CD4-positive, alpha-beta T cell treated with Interleukin-15 for 4 hours (primary cell): ENCODE results near the gene BHLHA15.

Source experiments
- DNase-seq: peaks from one replicate; pipeline ENCODE4 v3.0.0-alpha.2; 2020; ENCODE audit warnings: low spot score

Gene BHLHA15

GRCh38 chr7:98187138-98187502 is 24.1 kb upstream of the BHLHA15 start:
- DNase-seq: no peak

- DNase-seq: no peak
These were observed 21.7 kb upstream of the BHLHA15 start for GRCh38 chr7:98189559-98189958.

DNA sequence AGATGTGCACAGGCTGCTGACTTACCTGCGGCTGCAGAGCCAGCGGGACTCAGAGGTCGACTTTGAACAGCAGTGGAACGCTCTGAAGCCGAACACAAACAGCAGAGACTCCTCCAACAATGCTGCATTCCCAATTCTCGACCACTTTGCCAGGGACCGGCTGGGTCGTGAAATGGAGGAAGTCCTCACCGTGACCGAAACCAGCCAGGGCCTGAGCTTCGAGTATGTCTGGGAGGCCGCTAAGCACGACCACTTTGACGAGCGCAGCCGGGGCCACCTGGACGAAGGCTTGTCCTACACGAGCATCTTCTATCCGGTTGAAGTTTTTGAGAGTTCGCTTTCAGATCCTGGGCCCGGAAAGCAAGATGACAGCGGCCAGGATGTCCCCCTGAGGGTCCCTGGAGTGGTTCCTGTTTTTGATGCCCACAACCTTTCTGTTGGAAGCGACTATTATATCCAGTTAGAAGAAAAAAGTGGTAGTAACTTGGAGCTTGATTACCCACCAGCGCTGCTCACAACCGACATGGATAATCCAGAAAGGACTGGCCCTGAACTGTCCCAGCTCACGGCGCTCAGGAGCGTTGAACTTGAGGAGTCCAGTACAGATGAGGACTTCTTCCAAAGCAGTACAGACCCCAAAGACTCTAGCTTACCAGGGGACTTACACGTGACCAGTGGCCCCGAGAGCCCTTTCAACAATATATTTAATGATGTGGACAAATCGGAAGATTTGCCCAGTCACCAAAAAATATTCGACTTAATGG is 19.4 kb upstream of the BHLHA15 start:
- no peak for DNase-seq

DNA sequence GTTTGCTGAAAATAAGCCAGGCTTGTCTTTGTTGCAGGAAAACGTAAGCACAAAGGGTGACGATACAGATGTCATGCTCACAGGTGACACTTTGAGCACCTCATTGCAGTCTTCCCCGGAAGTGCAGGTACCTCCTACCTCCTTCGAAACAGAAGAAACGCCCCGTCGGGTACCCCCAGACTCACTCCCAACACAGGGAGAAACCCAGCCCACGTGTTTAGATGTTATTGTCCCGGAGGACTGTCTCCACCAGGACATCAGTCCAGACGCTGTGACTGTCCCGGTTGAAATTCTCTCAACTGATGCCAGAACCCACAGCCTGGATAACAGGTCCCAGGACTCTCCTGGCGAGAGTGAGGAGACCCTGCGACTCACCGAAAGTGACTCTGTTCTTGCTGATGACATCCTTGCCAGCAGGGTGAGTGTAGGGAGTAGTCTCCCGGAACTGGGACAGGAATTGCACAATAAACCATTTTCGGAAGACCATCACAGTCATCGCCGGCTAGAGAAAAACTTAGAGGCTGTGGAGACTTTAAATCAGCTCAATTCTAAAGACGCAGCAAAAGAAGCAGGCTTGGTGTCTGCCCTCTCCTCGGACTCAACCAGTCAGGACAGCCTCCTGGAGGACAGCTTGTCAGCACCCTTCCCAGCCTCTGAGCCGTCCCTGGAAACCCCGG is 18.3 kb upstream of the BHLHA15 start:
- DNase-seq: no peak

DNA sequence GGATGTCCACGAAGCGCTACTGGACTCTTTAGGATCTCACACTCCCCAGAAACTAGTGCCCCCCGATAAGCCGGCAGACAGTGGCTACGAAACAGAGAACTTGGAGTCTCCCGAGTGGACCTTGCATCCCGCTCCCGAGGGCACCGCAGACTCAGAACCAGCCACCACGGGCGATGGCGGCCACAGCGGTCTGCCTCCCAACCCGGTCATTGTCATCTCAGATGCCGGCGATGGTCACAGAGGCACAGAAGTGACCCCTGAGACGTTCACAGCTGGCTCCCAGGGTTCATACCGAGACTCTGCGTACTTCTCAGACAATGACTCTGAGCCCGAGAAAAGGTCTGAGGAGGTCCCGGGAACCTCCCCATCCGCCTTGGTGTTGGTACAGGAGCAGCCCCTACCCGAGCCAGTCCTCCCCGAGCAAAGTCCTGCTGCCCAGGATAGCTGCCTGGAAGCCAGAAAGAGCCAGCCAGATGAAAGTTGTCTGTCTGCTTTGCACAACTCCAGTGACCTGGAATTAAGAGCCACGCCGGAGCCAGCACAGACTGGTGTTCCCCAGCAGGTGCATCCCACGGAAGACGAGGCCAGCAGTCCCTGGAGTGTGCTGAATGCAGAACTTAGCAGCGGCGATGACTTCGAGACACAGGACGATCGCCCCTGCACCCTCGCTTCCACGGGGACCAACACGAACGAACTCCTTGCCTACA is 17.6 kb upstream of the BHLHA15 start:
- DNase-seq: no peak

DNA sequence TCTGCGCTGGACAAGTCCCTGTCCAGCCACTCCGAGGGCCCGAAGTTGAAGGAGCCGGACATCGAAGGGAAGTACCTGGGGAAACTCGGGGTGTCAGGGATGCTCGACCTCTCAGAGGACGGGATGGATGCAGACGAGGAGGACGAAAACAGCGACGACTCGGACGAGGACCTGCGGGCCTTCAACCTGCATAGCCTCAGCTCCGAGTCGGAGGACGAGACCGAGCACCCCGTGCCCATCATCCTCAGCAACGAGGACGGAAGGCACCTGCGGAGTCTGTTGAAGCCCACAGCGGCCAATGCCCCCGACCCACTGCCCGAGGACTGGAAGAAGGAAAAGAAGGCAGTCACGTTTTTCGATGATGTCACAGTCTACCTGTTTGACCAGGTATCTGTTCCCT is 17.1 kb upstream of the BHLHA15 start:
- DNase-seq: no peak

- DNase-seq: no peak
These were observed 16.4 kb upstream of the BHLHA15 start for GRCh38 chr7:98194672-98195457.

DNA sequence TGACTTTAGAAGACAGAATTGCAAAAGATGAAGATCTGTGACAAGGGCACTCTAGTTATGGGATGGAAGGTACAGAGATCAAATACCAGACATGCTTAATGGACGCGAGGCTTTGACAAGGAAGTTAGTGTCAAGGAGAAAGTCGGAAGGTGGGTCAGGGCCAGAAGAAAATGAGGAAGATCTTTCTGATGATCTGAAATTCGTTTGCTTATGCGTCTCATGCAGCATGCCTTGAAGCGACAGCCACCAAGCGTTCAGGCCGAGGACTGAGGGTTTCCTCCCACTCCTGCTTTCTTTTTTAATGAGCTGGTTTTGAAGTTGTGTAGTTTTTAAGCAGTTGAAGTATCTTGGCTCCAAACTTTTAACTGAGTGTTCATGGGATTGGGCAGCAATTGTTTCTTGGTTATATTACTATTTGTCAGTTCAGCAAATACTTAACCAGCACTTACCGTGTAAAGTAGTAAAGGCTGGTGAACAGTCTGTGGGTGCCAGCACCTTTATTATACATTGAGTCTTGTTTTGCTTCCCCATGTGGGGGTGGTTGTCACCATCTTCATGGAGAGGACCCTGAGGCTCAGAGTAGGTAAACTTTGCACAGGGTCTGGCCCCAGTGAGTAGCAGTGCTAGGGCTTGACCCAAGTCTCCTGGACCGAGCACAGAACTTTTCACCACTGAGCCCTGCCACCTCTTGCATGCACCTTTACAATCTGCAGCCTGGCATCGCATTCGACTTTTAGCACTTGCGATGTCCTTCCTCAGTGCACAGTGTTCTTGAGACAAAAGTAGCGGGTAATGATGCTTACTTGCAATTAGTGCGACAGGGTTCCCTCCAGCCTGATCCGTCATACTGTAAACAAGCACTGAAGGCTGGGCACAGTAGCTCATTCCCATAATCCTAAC is 14.3 kb upstream of the BHLHA15 start:
- no peak for DNase-seq

GRCh38 chr7:98199131-98199530 is 12.1 kb upstream of the BHLHA15 start:
- no peak for DNase-seq

- no peak for DNase-seq
These were observed 10.9 kb upstream of the BHLHA15 start for GRCh38 chr7:98200364-98200763.

DNA sequence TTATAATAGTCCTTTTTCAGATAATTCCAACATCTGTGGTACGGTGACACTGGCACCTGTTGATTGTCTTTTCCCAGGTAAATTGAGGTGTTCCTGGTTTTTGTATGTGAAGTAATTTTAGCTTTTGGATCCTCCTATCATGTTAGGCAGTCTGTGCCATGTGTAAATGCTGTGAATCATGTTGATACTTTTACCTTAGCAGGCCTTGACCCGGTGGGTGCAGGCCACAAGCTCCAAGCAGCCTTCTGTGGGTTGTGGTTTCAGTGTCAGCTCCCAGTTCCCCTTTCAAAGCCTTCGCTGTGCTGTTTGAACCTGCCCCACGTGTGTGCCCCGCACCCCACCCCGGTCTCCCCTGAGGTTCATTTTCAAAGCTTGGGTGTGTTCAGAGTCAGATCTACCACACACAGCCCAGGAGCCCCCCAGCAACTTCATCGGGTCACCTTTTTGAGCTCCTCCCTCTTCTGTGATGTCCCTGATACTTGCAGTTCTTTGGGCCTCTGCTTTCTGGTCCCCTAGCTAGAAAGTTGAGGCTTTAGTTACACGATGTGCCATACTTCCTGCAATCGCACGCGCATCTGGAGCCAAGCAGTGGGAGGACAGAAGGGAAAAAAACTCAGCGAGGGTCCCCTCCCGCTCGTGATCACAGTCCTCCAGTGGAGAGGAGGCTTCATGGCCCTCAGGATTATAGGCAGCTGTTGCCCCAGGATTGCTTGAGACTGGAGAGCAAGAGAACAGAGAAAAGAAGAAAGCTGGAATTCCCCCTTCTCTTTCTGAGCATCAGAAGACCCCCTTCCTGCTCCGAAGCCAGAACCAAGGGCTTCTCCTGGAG is 8.7 kb upstream of the BHLHA15 start:
- DNase-seq: peak; percentile 58

GRCh38 chr7:98203261-98203963 is 7.8 kb upstream of the BHLHA15 start:
- DNase-seq: no peak

DNA sequence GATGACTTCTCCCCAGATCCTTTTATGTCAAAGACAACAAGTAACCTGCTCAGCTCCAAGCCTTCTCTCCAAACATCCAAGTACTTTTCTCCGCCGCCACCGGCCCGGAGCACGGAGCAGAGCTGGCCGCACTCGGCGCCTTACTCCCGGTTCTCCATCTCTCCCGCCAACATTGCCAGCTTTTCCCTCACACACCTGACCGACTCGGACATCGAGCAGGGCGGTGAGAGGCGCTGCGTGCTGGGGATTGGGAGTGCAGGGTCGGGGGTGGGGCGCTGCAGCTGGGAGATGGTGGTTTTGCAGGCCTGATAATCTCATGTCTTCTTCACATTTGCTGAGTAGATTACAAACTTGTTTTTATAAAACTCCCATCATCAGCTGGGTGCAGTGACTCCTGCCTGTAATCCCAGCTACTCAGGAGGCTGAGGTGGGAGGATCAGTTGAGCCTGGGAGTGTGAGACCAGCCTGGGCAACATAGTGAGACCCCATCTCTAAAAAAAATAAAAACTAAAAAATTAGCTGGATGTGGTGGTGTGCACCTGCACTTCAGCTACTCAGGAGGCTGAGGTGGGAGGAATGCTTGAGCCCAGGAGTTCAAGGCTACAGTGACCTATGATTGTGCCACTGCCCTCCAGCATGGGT is 7.2 kb upstream of the BHLHA15 start:
- no peak for DNase-seq

DNA sequence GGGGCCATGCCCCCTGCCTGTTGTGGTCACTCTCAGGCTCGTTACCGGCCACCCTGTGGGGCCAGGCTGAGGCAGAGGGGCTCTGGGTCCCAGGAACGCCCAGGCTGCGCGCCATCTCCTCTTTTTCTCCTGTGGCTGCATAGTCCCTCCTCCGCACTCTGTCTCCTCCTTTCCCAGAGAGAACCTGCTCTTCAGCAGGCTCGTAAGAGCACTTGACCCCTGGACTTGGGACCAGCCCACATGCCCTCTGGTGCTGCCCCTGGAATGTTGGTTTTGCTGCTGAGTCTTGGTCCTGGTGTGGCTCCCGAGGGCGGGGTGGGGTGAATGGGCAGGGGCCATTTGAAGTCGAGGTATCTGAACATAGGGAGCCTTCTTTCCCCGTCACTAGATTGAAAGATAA is 6.6 kb upstream of the BHLHA15 start:
- DNase-seq: no peak

- no peak for DNase-seq
These were observed 5.9 kb upstream of the BHLHA15 start for GRCh38 chr7:98205162-98205845.

DNA sequence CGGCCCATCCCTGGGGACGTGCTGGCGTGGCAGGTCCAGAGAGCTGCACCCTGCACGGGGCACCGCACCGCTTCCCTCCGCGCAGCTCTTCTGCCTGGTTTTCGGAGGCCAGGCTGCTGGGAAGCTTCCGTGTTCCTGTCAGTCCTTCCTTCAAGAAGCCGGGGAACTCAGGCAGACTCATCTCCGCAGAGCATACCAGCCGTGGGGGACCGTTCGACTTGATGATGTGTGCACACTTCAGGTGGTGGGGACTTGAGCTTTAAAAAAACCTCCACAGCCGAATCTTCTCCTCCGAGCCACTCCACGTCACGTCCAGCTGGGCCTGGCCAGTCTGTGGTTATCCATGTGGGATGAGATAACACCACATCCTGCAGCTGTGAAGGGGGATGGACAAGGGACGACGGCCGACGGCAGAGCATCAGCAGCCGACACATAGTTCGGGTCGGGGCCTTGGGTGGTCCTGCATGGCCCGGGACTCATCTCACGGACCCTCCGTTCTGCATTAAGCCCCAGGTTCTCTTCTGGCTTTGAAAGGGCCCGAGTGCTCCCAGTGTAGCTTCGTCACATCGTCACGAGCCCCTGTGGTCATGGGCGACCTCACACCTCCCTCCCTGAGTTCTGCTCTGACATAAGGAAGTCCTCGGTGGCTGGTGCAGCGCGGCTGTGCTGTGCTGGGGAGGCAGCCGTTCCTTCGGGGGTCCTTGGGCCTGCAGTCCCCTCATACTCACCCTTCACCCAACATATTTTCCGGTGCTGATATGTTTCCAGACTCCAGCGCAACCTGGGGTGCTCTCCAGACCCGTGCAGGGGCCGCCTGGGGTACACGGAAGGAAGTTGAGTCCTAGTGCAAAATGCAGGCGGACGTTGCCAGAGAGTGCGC is 4.5 kb upstream of the BHLHA15 start:
- no peak for DNase-seq

DNA sequence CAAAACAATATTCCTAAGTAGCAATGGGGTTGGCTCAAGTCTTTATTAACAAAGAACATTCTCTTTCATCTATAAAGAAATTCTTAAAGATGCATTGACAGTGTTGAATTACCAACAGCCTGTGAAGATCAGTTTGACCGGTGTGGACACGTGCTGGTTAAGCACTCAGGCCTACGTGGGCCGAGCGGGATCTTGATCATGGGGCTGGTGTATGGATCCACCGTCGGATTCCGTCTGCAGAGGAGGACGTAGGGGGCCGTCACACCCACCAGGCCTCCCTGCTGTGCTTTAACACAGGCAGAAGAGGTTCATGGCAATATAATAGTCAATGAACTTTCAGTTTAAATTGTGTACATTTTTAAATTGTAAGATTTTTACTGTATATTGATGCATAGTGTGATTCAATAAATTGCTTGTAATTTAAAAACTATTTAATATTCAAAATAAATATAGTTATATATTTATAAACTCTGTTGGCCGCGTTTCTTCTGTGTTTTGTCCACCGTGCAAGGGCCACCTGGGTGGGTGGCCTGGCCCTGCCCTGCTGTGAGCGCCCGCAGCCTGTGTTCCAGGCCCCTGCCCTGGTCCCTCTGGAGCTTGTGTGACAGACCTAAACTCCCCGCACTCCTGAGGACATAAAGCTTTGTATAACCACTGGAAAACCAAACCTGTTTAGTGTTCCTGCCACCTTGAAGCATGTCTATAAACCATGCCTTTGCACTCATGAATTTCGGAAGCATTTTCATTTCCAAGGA is 1.9 kb upstream of the BHLHA15 start:
- no peak for DNase-seq
